K562 (cell line): ENCODE data around the gene IL12RB2. TPM values are rescaled to one million over a fixed set of nuclear protein-coding genes. Genes with fewer than 3 reads are reported as not detected.

Source experiments
- ATAC-seq: fragments of 200-7000 bp; cut with Tn5 transposase; 3 replicates; pipeline ENCODE4 v1.9.1; 2020; ENCODE audit warnings: moderate library complexity
- BruUV-seq: library from RNA; stranded (reverse); fragments of 400-500 nt; replicated peaks from 2 replicates; lab custom pipeline; 2021; lab: Mats Ljungman, UMichigan
- CTCF ChIA-PET: fragments of 300-600 bp; formaldehyde crosslinking; extraction: SDS; loops from one replicate; lab custom pipeline; 2021; ENCODE audit warnings: low intra/inter-chr PET ratio; lab: Yijun Ruan, JAX
- POLR2A ChIA-PET: fragments of 300-600, 350-650 bp; sonication (Branson Sonifier 250); formaldehyde crosslinking; extraction: SDS; loops from one replicate; lab custom pipeline; 2021; ENCODE audit warnings: antibody characterized with exemption, inconsistent platforms; lab: Yijun Ruan, JAX
- DNase-seq, 4 experiments: peaks; one replicate each; pipeline versions ENCODE4 v3.0.0 to v3.0.0-alpha.2; 2011 to 2018; ENCODE audit warnings: low spot score in 3 of 4, mixed read lengths in 3 of 4; ENCODE audit errors: extremely low read depth in 1 of 4
- FAIRE-seq: peaks from 2 replicates; lab custom pipeline; 2011; peaks lifted over from hg19 to GRCh38; lab: Jason Lieb, UNC
- H2AFZ ChIP-seq: 2 replicates; pipeline ENCODE4 v1.6.0; 2011; ENCODE audit warnings: low read depth, low read length, control low read depth, inconsistent platforms
- H3K27ac ChIP-seq: fragments of 200-600 bp; 3 replicates; pipeline ENCODE4 v1.8.0; 2011; ENCODE audit warnings: low read depth, mild to moderate bottlenecking, control low read depth, inconsistent platforms, low read length, moderate library complexity, mixed read lengths; ENCODE audit errors: extremely low read depth
- H3K27me3 ChIP-seq, 2 experiments: fragments of 300-600 bp in 1 of 2; 2 replicates in 1 of 2; 3 replicates in 1 of 2; pipeline versions ENCODE4 v1.6.0 to v1.8.0; 2011; ENCODE audit warnings: inconsistent platforms in 2 of 2, low read length in 2 of 2, mild to moderate bottlenecking in 1 of 2, mixed read lengths in 1 of 2, moderate library complexity in 1 of 2; ENCODE audit not compliant: control insufficient read depth in 2 of 2, insufficient read depth in 2 of 2
- H3K36me3 ChIP-seq: fragments of 300-600 bp; 3 replicates; pipeline ENCODE4 v1.8.0; 2011; ENCODE audit warnings: mild to moderate bottlenecking, low read length, inconsistent platforms; ENCODE audit not compliant: control insufficient read depth, insufficient read depth
- H3K4me1 ChIP-seq, 2 experiments: fragments of 200-600 bp in 1 of 2; replicated peaks in 1 of 2; 2 replicates in 1 of 2; 3 replicates in 1 of 2; pipeline versions ENCODE4 v1.5.1 to v1.8.0; 2011; ENCODE audit warnings: inconsistent platforms in 2 of 2, low read length in 2 of 2, mild to moderate bottlenecking in 1 of 2, mixed read lengths in 1 of 2, moderate library complexity in 1 of 2; ENCODE audit not compliant: control insufficient read depth in 2 of 2, insufficient read depth in 2 of 2
- H3K4me2 ChIP-seq: 2 replicates; pipeline ENCODE4 v1.6.1; 2011; ENCODE audit warnings: low read length, control low read depth, inconsistent platforms, mixed read lengths; ENCODE audit not compliant: insufficient read depth
- H3K4me3 ChIP-seq: fragments of 200-600 bp; sonication (generic), shearing (Covaris generic); 2 replicates; pipeline ENCODE4 v1.5.1; 2016; ENCODE audit warnings: control low read depth, inconsistent platforms
- H3K79me2 ChIP-seq: fragments of 200-600 bp; 3 replicates; pipeline ENCODE4 v1.8.0; 2011; ENCODE audit warnings: low read length, inconsistent platforms; ENCODE audit not compliant: control insufficient read depth, insufficient read depth
- H3K9ac ChIP-seq, 2 experiments: 2 replicates each; pipeline versions ENCODE4 v1.6.0 to v1.6.1; 2011; ENCODE audit warnings: low read depth in 2 of 2, low read length in 2 of 2, control low read depth in 1 of 2, inconsistent platforms in 1 of 2, mild to moderate bottlenecking in 1 of 2, mixed read lengths in 1 of 2; ENCODE audit not compliant: insufficient read depth in 1 of 2
- H3K9me1 ChIP-seq: one replicate; pipeline ENCODE4 v1.6.0; 2011; ENCODE audit warnings: inconsistent platforms, mild to moderate bottlenecking, low read length, moderate library complexity; ENCODE audit not compliant: control insufficient read depth, insufficient read depth
- H3K9me3 ChIP-seq: replicated peaks from 2 replicates; pipeline ENCODE4 v1.5.1; 2011; ENCODE audit warnings: low read depth, low read length, inconsistent platforms; ENCODE audit not compliant: control insufficient read depth, insufficient read depth
- H4K20me1 ChIP-seq: replicated peaks from 2 replicates; pipeline ENCODE4 v1.6.1; 2011; ENCODE audit warnings: low read length, inconsistent platforms, mixed read lengths; ENCODE audit not compliant: control insufficient read depth, insufficient read depth
- CREM ChIP-seq: IDR thresholded peaks from 2 replicates; pipeline ENCODE4 v1.6.1; 2014; ENCODE audit warnings: antibody characterized with exemption, low read depth
- DEAF1 ChIP-seq: fragments of 450-650 bp; formaldehyde crosslinking; IDR thresholded peaks from 2 replicates; pipeline ENCODE4 v1.4.0; 2020; ENCODE audit warnings: mild to moderate bottlenecking, moderate library complexity
- HDAC6 ChIP-seq: IDR thresholded peaks from 2 replicates; pipeline ENCODE4 v1.6.1; 2012; ENCODE audit warnings: low read depth, mild to moderate bottlenecking, control low read depth, inconsistent platforms, low read length, moderate library complexity
- JUNB ChIP-seq: fragments of 450-650 bp; formaldehyde crosslinking; conservative IDR thresholded peaks from 2 replicates; pipeline ENCODE4 v1.4.0; 2020; ENCODE audit warnings: mild to moderate bottlenecking
- MCM7 ChIP-seq, 2 experiments: fragments of 450-650 bp; IDR thresholded peaks; 2 replicates each; pipeline ENCODE4 v1.6.1; 2016 to 2018
- NFRKB ChIP-seq: fragments of 450-650 bp; IDR thresholded peaks from 2 replicates; pipeline ENCODE4 v1.6.1; 2016; ENCODE audit warnings: low read depth
- RAD21 ChIP-seq, 2 experiments: fragments of 250-450 bp in 1 of 2; fragments of 450-650 bp in 1 of 2; sonication (Bioruptor Pico) in 1 of 2; formaldehyde crosslinking in 1 of 2; IDR thresholded peaks in 1 of 2; conservative IDR thresholded peaks in 1 of 2; 2 replicates each; pipeline versions ENCODE4 v1.4.0 to v1.8.0; 2020 to 2022; ENCODE audit warnings: mild to moderate bottlenecking in 2 of 2, moderate library complexity in 1 of 2
- ZNF57 ChIP-seq: fragments of 450-650 bp; formaldehyde crosslinking; IDR thresholded peaks from 2 replicates; pipeline ENCODE4 v1.4.0; 2020; ENCODE audit warnings: mild to moderate bottlenecking, moderate library complexity
- ZNF764 ChIP-seq: fragments of 250-450 bp; sonication (Bioruptor Pico); IDR thresholded peaks from 2 replicates; pipeline ENCODE4 v1.4.0; 2020; ENCODE audit warnings: low read depth, mild to moderate bottlenecking, moderate library complexity
- WGBS: fragments of 100-300 bp; shearing (Covaris generic); methylation state at CpG from one replicate; pipeline ENCODE4 v1.1.6; 2016; ENCODE audit warnings: low coverage, mixed read lengths; ENCODE audit not compliant: insufficient coverage; ENCODE audit errors: missing lambda C conversion rate; 5-methylcytosine and 5-hydroxymethylcytosine counted together
- in situ Hi-C: fragments of 300-500 bp; cut with MboI; formaldehyde crosslinking; loops from 4 replicates; pipeline ENCODE4 v1.15.0; 2018; ENCODE audit warnings: inconsistent platforms, mixed read lengths
- intact Hi-C: fragments of 100-400 bp; cut with micrococcal nuclease; formaldehyde crosslinking; loops from 2 replicates; pipeline ENCODE4 v1.14.2; 2022
- polyA plus RNA-seq, 8 experiments: library from polyadenylated mRNA; depleted of rRNA in 4 of 8; stranded (reverse) in 5 of 8; unstranded in 3 of 8; fragments of >200 nt; fragmentation: Nextera tagmentation in 2 of 8; fragmentation: Illumina TruSeq in 1 of 8; extraction: Ambion mirVana in 2 of 8; extraction: Trizol in 1 of 8; gene quantifications; 2 replicates each; pipeline versions ENCODE4 v1.2.1 to v1.2.3, GENCODE V29; 2011 to 2014; ENCODE audit warnings: inconsistent platforms in 1 of 8, missing spikeins in 1 of 8
- total RNA-seq, 7 experiments: library from RNA; depleted of rRNA in 6 of 7; stranded (reverse); fragments of >200 nt in 6 of 7; fragmentation: Illumina TruSeq in 2 of 7; extraction: Trizol in 2 of 7; gene quantifications; 2 replicates each; pipeline versions ENCODE4 v1.2.1 to v1.2.3, GENCODE V29; 2011 to 2021; ENCODE audit warnings: low replicate concordance in 1 of 7

Gene IL12RB2
- total and polyA plus RNA-seq, 9 of the 15 experiments (the other 6 are each of a cell fraction or from before 2014, with no cell fraction given) = 0.39 to 3.3 (median 1.9) TPM

DNA sequence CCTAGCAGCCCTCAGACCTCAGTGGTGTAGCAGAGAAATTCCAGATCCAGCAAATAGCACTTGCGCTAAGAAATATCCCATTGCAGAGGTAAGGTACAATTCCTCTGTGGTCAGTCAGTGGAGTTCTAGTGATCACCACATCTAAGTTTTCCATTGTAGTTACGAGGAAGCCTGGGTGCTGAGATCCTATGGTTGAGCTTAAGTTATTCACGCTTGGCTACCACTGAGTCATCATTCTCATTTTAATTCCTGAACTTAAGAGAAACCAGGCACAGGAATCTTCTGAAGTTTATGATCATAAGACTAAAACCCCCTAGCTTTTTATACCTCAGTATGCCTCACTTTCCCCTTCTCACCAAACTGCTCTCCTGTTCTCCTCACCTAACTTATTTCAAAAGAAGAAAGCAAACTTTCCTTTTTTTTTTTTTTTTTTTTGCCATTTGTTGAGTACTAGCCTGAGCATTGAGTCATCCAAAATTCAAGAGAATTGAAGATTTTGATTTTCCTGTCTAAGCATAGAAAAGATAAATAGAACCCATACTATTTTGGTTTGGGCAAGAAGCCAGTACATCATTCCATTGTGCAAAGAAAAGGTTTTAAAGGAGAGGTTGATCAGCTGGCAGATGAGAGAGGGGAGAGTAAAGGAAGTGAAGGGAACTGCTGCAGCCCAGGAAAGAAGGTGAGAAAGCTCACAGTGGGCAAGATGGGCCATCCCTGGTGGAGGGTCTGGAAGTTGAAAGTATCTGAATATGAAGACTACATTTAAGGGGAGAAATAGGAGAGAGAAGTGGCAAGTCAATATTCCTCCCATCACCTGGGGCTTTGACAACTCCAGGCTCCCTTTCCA lies 82.6 kb downstream of the IL12RB2 start:
- POLR2A ChIA-PET = interaction anchor here (0.7 kb wide), 1 partner anchor 10 kb away, joined by 3 read pairs; no protein-coding TSS in a partner anchor
- intact Hi-C loops = no loop called here

More for the DNA sequence above, 82.6 kb downstream of the IL12RB2 start:
- CTCF ChIA-PET = no interaction called here
- Histone ChIP-seq H3K36me3 (no peaks in the 10 kb centered on the region), H3K4me3 (no peak overlapping the region), H3K4me2 (no peak overlapping the region), H3K79me2 (no peaks in the 10 kb centered on the region), H3K9ac (no peak overlapping the region), H3K4me1 (no peaks in the 10 kb centered on the region; a peak in 1 of 5 replicates), H3K27me3 (no peaks in the 10 kb centered on the region), H3K27ac (no peak overlapping the region), H3K9me1 (no peaks in the 10 kb centered on the region), H3K9me3 (no peaks in the 10 kb centered on the region), H2AFZ (no peak overlapping the region), H4K20me1 (no peaks in the 10 kb centered on the region)
- no peak for FAIRE-seq
- no peak for DNase-seq
- ATAC-seq = no peak
- in situ Hi-C loops = no loop called here
- 59% methylated on average over 3 of the region's 3 CpGs for WGBS
- BruUV-seq = no TSS peak
- TF ChIP-seq MCM7 (IDR thresholded peaks at IDR 0.05) (no peak), ZNF764 (CRISPR knock-in tag) (no peak), HDAC6 (no peak), DEAF1 (CRISPR knock-in tag) (no peak), ZNF57 (CRISPR knock-in tag) (no peak), NFRKB (no peak), CREM (no peak), RAD21 (CRISPR knock-in tag; conservative IDR thresholded peaks at IDR 0.05 in 1 of 2, IDR thresholded peaks at IDR 0.05 in 1 of 2) (no peak), JUNB (CRISPR knock-in tag) (no peak)
